IMR-90 (cell line): Measurements from ENCODE around the gene GTSE1. TPM values are rescaled to one million over a fixed set of nuclear protein-coding genes. Genes with fewer than 3 reads are reported as not detected.

ENCODE experiments used
- ATAC-seq: fragments of 200-7000 bp; cut with Tn5 transposase; 2 replicates; pipeline ENCODE4 v1.9.1; 2020; ENCODE audit warnings: low read depth, mild to moderate bottlenecking, moderate library complexity
- Bru-seq: library from RNA; stranded (reverse); fragments of 400-500 nt; gene quantifications from one replicate; lab custom pipeline; 2021; lab: Mats Ljungman, UMichigan
- BruChase-seq, 2 experiments: library from RNA; stranded (reverse); fragments of 400-500 nt; gene quantifications; one replicate each; lab custom pipeline; 2021; lab: Mats Ljungman, UMichigan
- BruUV-seq: library from RNA; stranded (reverse); fragments of 400-500 nt; replicated peaks from 2 replicates; lab custom pipeline; 2021; lab: Mats Ljungman, UMichigan
- CTCF ChIA-PET: fragments of 300-600 bp; formaldehyde crosslinking; extraction: SDS; loops from one replicate; lab custom pipeline; 2021; ENCODE audit warnings: antibody characterized with exemption; lab: Yijun Ruan, JAX
- POLR2A ChIA-PET: fragments of 300-600 bp; sonication (Branson Sonifier 250); formaldehyde crosslinking; loops from one replicate; lab custom pipeline; 2022; ENCODE audit warnings: antibody characterized with exemption; ENCODE audit not compliant: unreplicated experiment; lab: Charles Lee
- DNase-seq: peaks from one replicate; pipeline ENCODE4 v3.0.0; 2013
- H2AFZ ChIP-seq: replicated peaks from 2 replicates; pipeline ENCODE3; 2013; ENCODE audit warnings: low read length, mild to moderate bottlenecking; ENCODE audit not compliant: poor library complexity
- H2AK5ac ChIP-seq: 2 replicates; pipeline ENCODE4 v1.6.1; 2013; ENCODE audit warnings: low read depth, low read length, inconsistent platforms
- H2AK9ac ChIP-seq: replicated peaks from 2 replicates; pipeline ENCODE3; 2013; ENCODE audit warnings: mild to moderate bottlenecking, low read depth, low read length, moderate library complexity; ENCODE audit not compliant: poor library complexity
- H2BK120ac ChIP-seq: 2 replicates; pipeline ENCODE4 v1.6.1; 2013; ENCODE audit warnings: low read depth, low read length, inconsistent platforms
- H2BK15ac ChIP-seq: 3 replicates; pipeline ENCODE4 v1.6.1; 2013; ENCODE audit warnings: low read depth, low read length, inconsistent platforms
- H2BK20ac ChIP-seq: 2 replicates; pipeline ENCODE4 v1.6.1; 2013; ENCODE audit warnings: low read depth, mild to moderate bottlenecking, inconsistent platforms, low read length, moderate library complexity
- H2BK5ac ChIP-seq: 2 replicates; pipeline ENCODE4 v1.6.1; 2013; ENCODE audit warnings: mild to moderate bottlenecking, low read depth, low read length, inconsistent platforms; ENCODE audit not compliant: poor library complexity, severe bottlenecking
- H3K14ac ChIP-seq: replicated peaks from 2 replicates; pipeline ENCODE4 v1.6.1; 2013; ENCODE audit warnings: low read depth, low read length, inconsistent platforms
- H3K18ac ChIP-seq: 2 replicates; pipeline ENCODE4 v1.6.1; 2013; ENCODE audit warnings: low read depth, low read length, control low read depth
- H3K23ac ChIP-seq: 2 replicates; pipeline ENCODE4 v1.6.1; 2013; ENCODE audit warnings: low read depth, low read length, inconsistent platforms
- H3K27ac ChIP-seq: 2 replicates; pipeline ENCODE4 v1.5.1; 2013; ENCODE audit warnings: mild to moderate bottlenecking, control low read depth, low read length; ENCODE audit not compliant: insufficient read depth
- H3K27me3 ChIP-seq: 2 replicates; pipeline ENCODE4 v1.6.1; 2013; ENCODE audit warnings: low read length; ENCODE audit not compliant: control insufficient read depth, insufficient read depth
- H3K36me3 ChIP-seq: 2 replicates; pipeline ENCODE4 v1.6.1; 2013; ENCODE audit warnings: low read length, mixed read lengths; ENCODE audit not compliant: control insufficient read depth, insufficient read depth
- H3K4ac ChIP-seq: 2 replicates; pipeline ENCODE4 v1.6.1; 2013; ENCODE audit warnings: low read depth, low read length, inconsistent platforms
- H3K4me1 ChIP-seq: 2 replicates; pipeline ENCODE4 v1.6.1; 2013; ENCODE audit warnings: low read length, mixed read lengths; ENCODE audit not compliant: control insufficient read depth, insufficient read depth
- H3K4me2 ChIP-seq: 2 replicates; pipeline ENCODE4 v1.6.1; 2013; ENCODE audit warnings: low read depth, mild to moderate bottlenecking, control low read depth, low read length, moderate library complexity
- H3K4me3 ChIP-seq: 2 replicates; pipeline ENCODE4 v1.5.1; 2013; ENCODE audit warnings: low read depth, mild to moderate bottlenecking, control low read depth, low read length, moderate library complexity; ENCODE audit not compliant: insufficient read depth
- H3K56ac ChIP-seq: 2 replicates; pipeline ENCODE4 v1.6.1; 2013; ENCODE audit warnings: low read length, inconsistent platforms; ENCODE audit not compliant: insufficient read depth; ENCODE audit errors: extremely low read depth
- H3K79me1 ChIP-seq, 2 experiments: 2 replicates each; pipeline ENCODE4 v1.6.1; 2013; ENCODE audit warnings: low read length in 2 of 2, inconsistent platforms in 1 of 2, low read depth in 1 of 2
- H3K9ac ChIP-seq: 2 replicates; pipeline ENCODE4 v1.6.1; 2013; ENCODE audit warnings: low read depth, low read length, control low read depth
- H3K9me1 ChIP-seq: 2 replicates; pipeline ENCODE4 v1.6.1; 2013; ENCODE audit warnings: low read length, inconsistent platforms; ENCODE audit not compliant: insufficient read depth
- H3K9me3 ChIP-seq: 2 replicates; pipeline ENCODE4 v1.6.1; 2013; ENCODE audit warnings: low read length; ENCODE audit not compliant: control insufficient read depth, insufficient read depth
- H4K20me1 ChIP-seq: 2 replicates; pipeline ENCODE4 v1.6.1; 2013; ENCODE audit warnings: low read length, inconsistent platforms; ENCODE audit not compliant: insufficient read depth
- H4K5ac ChIP-seq: 2 replicates; pipeline ENCODE4 v1.6.1; 2013; ENCODE audit warnings: mild to moderate bottlenecking, low read depth, low read length, control low read depth
- H4K8ac ChIP-seq, 2 experiments: 2 replicates each; pipeline ENCODE4 v1.6.1; 2013; ENCODE audit warnings: low read depth in 2 of 2, low read length in 2 of 2, control low read depth in 1 of 2, inconsistent platforms in 1 of 2
- H4K91ac ChIP-seq: 2 replicates; pipeline ENCODE4 v1.6.1; 2013; ENCODE audit warnings: low read depth, low read length, inconsistent platforms; ENCODE audit not compliant: insufficient read depth
- CTCF ChIP-seq: conservative IDR thresholded peaks from 2 replicates; pipeline ENCODE4 v1.5.1; 2012; ENCODE audit warnings: mild to moderate bottlenecking, low read depth, low read length, improper control_type of control experiment
- MAFK ChIP-seq: IDR thresholded peaks from 2 replicates; pipeline ENCODE4 v1.6.1; 2012; ENCODE audit warnings: low read depth, low read length, improper control_type of control experiment
- MAZ ChIP-seq: IDR thresholded peaks from 2 replicates; pipeline ENCODE4 v1.6.1; 2012; ENCODE audit warnings: low read depth, mild to moderate bottlenecking, low read length, improper control_type of control experiment, moderate library complexity, borderline replicate concordance
- MXI1 ChIP-seq: IDR thresholded peaks from 2 replicates; pipeline ENCODE4 v1.6.1; 2012; ENCODE audit warnings: low read depth, mild to moderate bottlenecking, low read length, moderate library complexity, borderline replicate concordance
- NFE2L2 ChIP-seq: fragments of 150-350 bp; IDR thresholded peaks from 2 replicates; pipeline ENCODE4 v1.6.1; 2016; ENCODE audit warnings: low read depth, mild to moderate bottlenecking, low read length
- RAD21 ChIP-seq: IDR thresholded peaks from 2 replicates; pipeline ENCODE4 v1.6.1; 2012; ENCODE audit warnings: low read length, improper control_type of control experiment
- RCOR1 ChIP-seq: IDR thresholded peaks from 2 replicates; pipeline ENCODE4 v1.6.1; 2012; ENCODE audit warnings: mild to moderate bottlenecking, low read length, improper control_type of control experiment; ENCODE audit not compliant: insufficient replicate concordance
- RFX5 ChIP-seq: IDR thresholded peaks from 2 replicates; pipeline ENCODE4 v1.8.0; 2012; ENCODE audit warnings: low read depth, mild to moderate bottlenecking, low read length, moderate library complexity
- WGBS, 2 experiments: methylation state at CpG; one replicate each; pipeline versions ENCODE4 v1.1.5 to v1.1.7; 2013; ENCODE audit warnings: missing lambda C conversion rate in 2 of 2; ENCODE audit not compliant: insufficient read length in 1 of 2; ENCODE audit errors: extremely low coverage in 2 of 2; 5-methylcytosine and 5-hydroxymethylcytosine counted together
- dilution Hi-C: fragments of 300-500 bp; cut with HindIII; formaldehyde crosslinking; loops from one replicate; pipeline ENCODE4 v1.14.3; 2018; ENCODE audit warnings: low sequenced_read_pairs; ENCODE audit not compliant: unreplicated experiment
- in situ Hi-C: fragments of 300-500 bp; cut with MboI; formaldehyde crosslinking; loops from 3 replicates; pipeline ENCODE4 v1.14.3; 2019; ENCODE audit warnings: low sequenced_read_pairs, inconsistent platforms, mixed read lengths
- intact Hi-C: fragments of 100-400 bp; cut with micrococcal nuclease; formaldehyde crosslinking; loops from 2 replicates; pipeline ENCODE4 v1.10.0; 2022
- long read RNA-seq: library from polyadenylated mRNA; unstranded; transcript quantifications from one replicate; pipeline ENCODE4 v2.0.0, GENCODE V29; 2021; ENCODE audit not compliant: unreplicated experiment
- polyA plus RNA-seq, 3 experiments: library from polyadenylated mRNA; depleted of rRNA; stranded (reverse); fragments of >200 nt; gene quantifications; 2 replicates each; pipeline ENCODE4 v1.2.3, GENCODE V29; 2012; ENCODE audit warnings: low replicate concordance in 1 of 3
- total RNA-seq: library from RNA; depleted of rRNA; stranded (reverse); fragments of >200 nt; gene quantifications from 2 replicates; pipeline ENCODE4 v1.2.3, GENCODE V29; 2012; rRNA removed

Gene GTSE1
- 5.8 and 5.9 TPM in 2 replicates for total RNA-seq
- polyA plus RNA-seq (2012; rRNA removed), result 15.6 and 17.1 TPM in 2 replicates
- 7.3 and 8.7 TPM in 2 replicates for polyA plus RNA-seq (2012; cell fraction: cytosol; rRNA removed)
- polyA plus RNA-seq (2012; cell fraction: nucleus; rRNA removed; ENCODE audit: low replicate concordance), result 25.4 and 35.2 TPM in 2 replicates
- percentile 51 among the genes with signal in this experiment for Bru-seq, nascent RNA
- BruChase-seq, experiment 1, labeled RNA remaining after a 6-hour chase, result percentile 52 among the genes with signal in this experiment
- percentile 46 among the genes with signal in this experiment for BruChase-seq, experiment 2, labeled RNA remaining after a 2-hour chase
- long read RNA-seq, partial matches to known transcripts, result 3 of 5 reads
- long read RNA-seq, other reads (novel, unspliced or antisense), result 1 of 5 reads

GRCh38 chr22:46296257-46297150, at the start of gene GTSE1:
Gene GTSE1, plus strand, starts transcription at chr22:46296870. Its CDS starts 531 bp downstream, at chr22:46297401.
- H4K91ac ChIP-seq, result peak within 1 kb of the TSS; percentile 87
- H3K23ac ChIP-seq, result peak within 1 kb of the TSS; percentile 84
- peak within 1 kb of the TSS; percentile 47 for H3K4me3 ChIP-seq
- no peak within 1 kb of the TSS; the same call in 2 of the 3 replicates for H2BK15ac ChIP-seq
- H3K36me3 ChIP-seq, result peaks cover 15% of the 10 kb centered on the region; the same call in 1 of the 2 replicates
- intact Hi-C loops, result loop anchor here (5.0 kb wide), 1 partner anchor 174 kb away; no protein-coding TSS in a partner anchor
- peak within 1 kb of the TSS; percentile 91 for H2AK5ac ChIP-seq
- in situ Hi-C loops, result loop anchor here (5.0 kb wide), 1 partner anchor 174 kb away; no protein-coding TSS in a partner anchor
- H4K5ac ChIP-seq, result peak within 1 kb of the TSS; percentile 51
- H3K4me2 ChIP-seq, result peak within 1 kb of the TSS; percentile 96
- peak within 1 kb of the TSS; percentile 76 to 99 for H4K8ac ChIP-seq
- ChIA-PET POLR2A (interaction anchor here (0.5 kb wide), 1 partner anchor 12 kb away, joined by 4 read pairs; no protein-coding TSS in a partner anchor), CTCF (no interaction called here)
- peaks cover 12 to 45% of the 10 kb centered on the region in 2 experiments; a peak in 3 of 4 replicates for H3K79me1 ChIP-seq
- H3K56ac ChIP-seq, result peak within 1 kb of the TSS; percentile 82
- peak; percentile 96 for TF ChIP-seq MXI1
- TF ChIP-seq MAZ, result 0 out of 2 replicates have a peak, but pooled peaks have one; percentile 13
- TF ChIP-seq MAFK, result no peak
- TF ChIP-seq RCOR1, result no peak
- TF ChIP-seq CTCF, result peak; percentile 32; the same call in 1 of the 2 replicates
- no peak for TF ChIP-seq NFE2L2
- no peak for TF ChIP-seq RFX5
- TF ChIP-seq RAD21, result peak; percentile 42; the same call in 1 of the 2 replicates
- ATAC-seq, result peak; percentile 98
- no peaks in the 10 kb centered on the region for H3K27me3 ChIP-seq
- DNase-seq, result peak; percentile 96
- H3K14ac ChIP-seq, result peak within 1 kb of the TSS; percentile 77
- H2BK20ac ChIP-seq, result peak within 1 kb of the TSS; percentile 20; the same call in 1 of the 2 replicates
- peaks cover 11% of the 10 kb centered on the region for H3K4me1 ChIP-seq
- H2AK9ac ChIP-seq, result peak within 1 kb of the TSS; percentile 90
- 1% methylated on average over 30 of the region's 76 CpGs; no CpG with 5 or more reads in 1 of the 2 experiments for WGBS, 2 experiments
- peak within 1 kb of the TSS; percentile 71 for H3K27ac ChIP-seq
- peak within 1 kb of the TSS; percentile 17; the same call in 1 of the 2 replicates for H2BK120ac ChIP-seq
- no peaks in the 10 kb centered on the region for H3K9me3 ChIP-seq
- dilution Hi-C loops, result no loop called here
- peak within 1 kb of the TSS; percentile 7 for H3K18ac ChIP-seq
- H3K9ac ChIP-seq, result peak within 1 kb of the TSS; percentile 84
- peaks cover 29% of the 10 kb centered on the region for H3K9me1 ChIP-seq
- H2AFZ ChIP-seq, result peak within 1 kb of the TSS; percentile 94
- no peaks in the 10 kb centered on the region for H4K20me1 ChIP-seq
- BruUV-seq, result no TSS peak
- H2BK5ac ChIP-seq, result peak within 1 kb of the TSS; percentile 73
- H3K4ac ChIP-seq, result peak within 1 kb of the TSS; percentile 80
